HepG2 (cell line): ENCODE results near the gene WNT6. TPM values are rescaled to one million over a fixed set of nuclear protein-coding genes. Genes with fewer than 3 reads are reported as not detected.

Source experiments
- ARHGAP35 ChIP-seq: sonication (generic); formaldehyde crosslinking; IDR thresholded peaks from 2 replicates; pipeline ENCODE4 v1.9.0; 2022; ENCODE audit warnings: mild to moderate bottlenecking, inconsistent platforms, moderate library complexity, missing genetic modification reagents, borderline replicate concordance
- HES4 ChIP-seq: sonication (generic); formaldehyde crosslinking; IDR thresholded peaks from 2 replicates; pipeline ENCODE4 v1.9.0; 2021; ENCODE audit warnings: mild to moderate bottlenecking, missing genetic modification reagents, borderline replicate concordance
- MTERF4 ChIP-seq: sonication (generic); formaldehyde crosslinking; IDR thresholded peaks from 2 replicates; pipeline ENCODE4 v1.8.0; 2023; ENCODE audit warnings: mild to moderate bottlenecking, missing genetic modification reagents
- NCOR1 ChIP-seq: fragments of 200-600 bp; sonication (generic); IDR thresholded peaks from 2 replicates; pipeline ENCODE4 v1.7.0; 2017; ENCODE audit warnings: antibody characterized with exemption, low read length, borderline replicate concordance
- POGK ChIP-seq: sonication (generic); formaldehyde crosslinking; conservative IDR thresholded peaks from 2 replicates; pipeline ENCODE4 v1.8.0; 2022; ENCODE audit warnings: mild to moderate bottlenecking, moderate library complexity, missing genetic modification reagents
- SIX1 ChIP-seq: sonication (generic); formaldehyde crosslinking; IDR thresholded peaks from 2 replicates; pipeline ENCODE4 v1.4.0; 2020; ENCODE audit warnings: missing genetic modification reagents, borderline replicate concordance
- ZHX1 ChIP-seq: sonication (generic); formaldehyde crosslinking; IDR thresholded peaks from 2 replicates; pipeline ENCODE4 v1.8.1; 2022; ENCODE audit warnings: low read depth, mild to moderate bottlenecking, missing genetic modification reagents
- ZNF138 ChIP-seq: sonication (generic); formaldehyde crosslinking; IDR thresholded peaks from 2 replicates; pipeline ENCODE4 v1.5.0; 2020; ENCODE audit warnings: mild to moderate bottlenecking, low read depth, missing genetic modification reagents
- ZNF230 ChIP-seq: sonication (generic); formaldehyde crosslinking; IDR thresholded peaks from 2 replicates; pipeline ENCODE4 v1.4.0; 2020; ENCODE audit warnings: mild to moderate bottlenecking, missing genetic modification reagents
- ZNF367 ChIP-seq: sonication (generic); formaldehyde crosslinking; IDR thresholded peaks from 2 replicates; pipeline ENCODE4 v1.4.0; 2020; ENCODE audit warnings: missing genetic modification reagents, borderline replicate concordance
- ZNF747 ChIP-seq: sonication (generic); formaldehyde crosslinking; IDR thresholded peaks from 2 replicates; pipeline ENCODE4 v1.8.1; 2023; ENCODE audit warnings: missing genetic modification reagents, mild to moderate bottlenecking, borderline replicate concordance
- polyA plus RNA-seq, 8 experiments: library from polyadenylated mRNA; depleted of rRNA in 3 of 8; stranded (reverse) in 7 of 8; unstranded in 1 of 8; fragments of >200 nt; fragmentation: Illumina TruSeq in 4 of 8; extraction: Trizol in 4 of 8; gene quantifications; 2 replicates each; pipeline versions ENCODE4 v1.2.1 to v1.2.3, GENCODE V29; 2011 to 2016; ENCODE audit warnings: low read depth in 4 of 8, missing spikeins in 1 of 8, mixed read lengths in 1 of 8; ENCODE audit not compliant: insufficient read depth in 1 of 8
- total RNA-seq, 5 experiments: library from RNA; depleted of rRNA; stranded (reverse); fragments of >200 nt; fragmentation: Illumina TruSeq; extraction: Trizol; gene quantifications; 2 replicates each; pipeline ENCODE4 v1.2.3, GENCODE V29; 2016; ENCODE audit warnings: low read depth in 1 of 5
- TF ChIP-seq, protein P1 (sequence below): sonication (generic); formaldehyde crosslinking; IDR thresholded peaks from 2 replicates; pipeline ENCODE4 v1.4.0; 2020; ENCODE audit warnings: missing genetic modification reagents
- TF ChIP-seq, protein P2 (sequence below): sonication (generic); IDR thresholded peaks from 2 replicates; pipeline ENCODE4 v1.6.1; 2016; ENCODE audit warnings: low read depth, borderline replicate concordance
- TF ChIP-seq, protein P3 (sequence below): sonication (generic); formaldehyde crosslinking; IDR thresholded peaks from 2 replicates; pipeline ENCODE4 v1.4.0; 2020; ENCODE audit warnings: missing genetic modification reagents, borderline replicate concordance

The WNT6 gene
- total and polyA plus RNA-seq, 2 of the 13 experiments (the other 11 are each of a cell fraction or from before 2014, with no cell fraction given) = 0.20 TPM; not detected in 1

- TF ChIP-seq ZHX1 (CRISPR knock-in tag) (no peak), ZNF138 (no peak), HES4 (CRISPR knock-in tag) (no peak; the same call in 1 of the 2 replicates), ZNF747 (no peak), NCOR1 (no peak), MTERF4 (CRISPR knock-in tag) (no peak; the same call in 1 of the 2 replicates), ZNF367 (CRISPR knock-in tag) (no peak), ARHGAP35 (CRISPR knock-in tag) (peak; percentile 89; the same call in 1 of the 2 replicates), ZNF230 (peak; percentile 86), POGK (CRISPR knock-in tag) (no peak; the same call in 1 of the 2 replicates), SIX1 (no peak)
- TF ChIP-seq, protein P1, sequence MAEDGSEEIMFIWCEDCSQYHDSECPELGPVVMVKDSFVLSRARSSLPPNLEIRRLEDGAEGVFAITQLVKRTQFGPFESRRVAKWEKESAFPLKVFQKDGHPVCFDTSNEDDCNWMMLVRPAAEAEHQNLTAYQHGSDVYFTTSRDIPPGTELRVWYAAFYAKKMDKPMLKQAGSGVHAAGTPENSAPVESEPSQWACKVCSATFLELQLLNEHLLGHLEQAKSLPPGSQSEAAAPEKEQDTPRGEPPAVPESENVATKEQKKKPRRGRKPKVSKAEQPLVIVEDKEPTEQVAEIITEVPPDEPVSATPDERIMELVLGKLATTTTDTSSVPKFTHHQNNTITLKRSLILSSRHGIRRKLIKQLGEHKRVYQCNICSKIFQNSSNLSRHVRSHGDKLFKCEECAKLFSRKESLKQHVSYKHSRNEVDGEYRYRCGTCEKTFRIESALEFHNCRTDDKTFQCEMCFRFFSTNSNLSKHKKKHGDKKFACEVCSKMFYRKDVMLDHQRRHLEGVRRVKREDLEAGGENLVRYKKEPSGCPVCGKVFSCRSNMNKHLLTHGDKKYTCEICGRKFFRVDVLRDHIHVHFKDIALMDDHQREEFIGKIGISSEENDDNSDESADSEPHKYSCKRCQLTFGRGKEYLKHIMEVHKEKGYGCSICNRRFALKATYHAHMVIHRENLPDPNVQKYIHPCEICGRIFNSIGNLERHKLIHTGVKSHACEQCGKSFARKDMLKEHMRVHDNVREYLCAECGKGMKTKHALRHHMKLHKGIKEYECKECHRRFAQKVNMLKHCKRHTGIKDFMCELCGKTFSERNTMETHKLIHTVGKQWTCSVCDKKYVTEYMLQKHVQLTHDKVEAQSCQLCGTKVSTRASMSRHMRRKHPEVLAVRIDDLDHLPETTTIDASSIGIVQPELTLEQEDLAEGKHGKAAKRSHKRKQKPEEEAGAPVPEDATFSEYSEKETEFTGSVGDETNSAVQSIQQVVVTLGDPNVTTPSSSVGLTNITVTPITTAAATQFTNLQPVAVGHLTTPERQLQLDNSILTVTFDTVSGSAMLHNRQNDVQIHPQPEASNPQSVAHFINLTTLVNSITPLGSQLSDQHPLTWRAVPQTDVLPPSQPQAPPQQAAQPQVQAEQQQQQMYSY (CRISPR knock-in tag) = no peak
- TF ChIP-seq, protein P2, sequence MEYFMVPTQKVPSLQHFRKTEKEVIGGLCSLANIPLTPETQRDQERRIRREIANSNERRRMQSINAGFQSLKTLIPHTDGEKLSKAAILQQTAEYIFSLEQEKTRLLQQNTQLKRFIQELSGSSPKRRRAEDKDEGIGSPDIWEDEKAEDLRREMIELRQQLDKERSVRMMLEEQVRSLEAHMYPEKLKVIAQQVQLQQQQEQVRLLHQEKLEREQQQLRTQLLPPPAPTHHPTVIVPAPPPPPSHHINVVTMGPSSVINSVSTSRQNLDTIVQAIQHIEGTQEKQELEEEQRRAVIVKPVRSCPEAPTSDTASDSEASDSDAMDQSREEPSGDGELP = peak; percentile 91
- TF ChIP-seq, protein P3, sequence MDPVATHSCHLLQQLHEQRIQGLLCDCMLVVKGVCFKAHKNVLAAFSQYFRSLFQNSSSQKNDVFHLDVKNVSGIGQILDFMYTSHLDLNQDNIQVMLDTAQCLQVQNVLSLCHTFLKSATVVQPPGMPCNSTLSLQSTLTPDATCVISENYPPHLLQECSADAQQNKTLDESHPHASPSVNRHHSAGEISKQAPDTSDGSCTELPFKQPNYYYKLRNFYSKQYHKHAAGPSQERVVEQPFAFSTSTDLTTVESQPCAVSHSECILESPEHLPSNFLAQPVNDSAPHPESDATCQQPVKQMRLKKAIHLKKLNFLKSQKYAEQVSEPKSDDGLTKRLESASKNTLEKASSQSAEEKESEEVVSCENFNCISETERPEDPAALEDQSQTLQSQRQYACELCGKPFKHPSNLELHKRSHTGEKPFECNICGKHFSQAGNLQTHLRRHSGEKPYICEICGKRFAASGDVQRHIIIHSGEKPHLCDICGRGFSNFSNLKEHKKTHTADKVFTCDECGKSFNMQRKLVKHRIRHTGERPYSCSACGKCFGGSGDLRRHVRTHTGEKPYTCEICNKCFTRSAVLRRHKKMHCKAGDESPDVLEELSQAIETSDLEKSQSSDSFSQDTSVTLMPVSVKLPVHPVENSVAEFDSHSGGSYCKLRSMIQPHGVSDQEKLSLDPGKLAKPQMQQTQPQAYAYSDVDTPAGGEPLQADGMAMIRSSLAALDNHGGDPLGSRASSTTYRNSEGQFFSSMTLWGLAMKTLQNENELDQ = 0 out of 2 replicates have a peak, but pooled peaks have one; percentile 14
These were observed 38.7 kb downstream of the WNT6 start (continued) for GRCh38 chr2:218898109-218898878.
